ENCODE results near the gene SUN1.
"Not testable (repeated sequence)": the region's sequence is repeated elsewhere in the genome, so short reads cannot be mapped to it uniquely, and the experiment has no call there.

The SUN1 gene

DNA sequence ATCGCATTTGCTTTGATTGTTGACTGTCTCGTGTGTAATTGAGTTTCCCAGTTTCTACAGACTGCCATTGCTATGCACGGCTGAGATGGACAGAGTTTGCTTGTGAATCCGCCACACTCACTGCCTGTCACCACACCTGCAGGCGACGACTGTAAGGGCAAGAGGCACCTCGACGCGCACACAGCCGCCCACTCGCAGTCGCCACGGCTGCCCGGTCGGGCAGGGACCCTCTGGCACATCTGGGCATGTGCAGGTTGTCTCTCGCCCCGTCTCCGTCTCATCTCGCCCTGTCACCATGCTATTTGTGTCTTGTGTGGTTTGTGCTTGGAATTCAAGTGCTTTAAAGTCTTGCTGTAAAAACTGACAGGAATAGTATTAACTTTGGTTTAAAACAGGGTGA, 17.5 kb downstream of the SUN1 start:
- in situ Hi-C loops (cut with HindIII; ENCODE audit: low sequenced_read_pairs) = loop anchor here (10.0 kb wide), 1 partner anchor 355 kb away; no protein-coding TSS in a partner anchor

DNA sequence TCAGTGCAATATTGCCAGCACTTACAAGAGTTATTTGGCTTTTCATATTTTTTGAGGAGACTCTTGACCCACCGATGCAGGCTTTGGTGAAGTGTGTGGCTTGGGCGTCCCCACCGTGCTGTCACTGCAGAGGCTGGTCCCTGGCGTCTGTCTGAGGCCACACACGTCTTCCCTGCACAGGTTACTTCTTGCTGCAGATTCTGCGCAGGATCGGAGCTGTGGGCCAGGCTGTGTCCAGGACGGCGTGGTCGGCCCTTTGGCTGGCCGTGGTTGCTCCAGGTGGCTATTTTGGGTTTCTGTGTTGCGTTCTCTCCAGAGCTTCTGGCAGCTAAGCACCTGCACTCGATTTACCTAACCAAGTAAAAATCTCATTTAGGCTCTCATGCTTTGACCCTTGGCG, 18.9 kb downstream of the SUN1 start:
- in situ Hi-C loops (cut with HindIII; ENCODE audit: low sequenced_read_pairs) = no loop called here

DNA sequence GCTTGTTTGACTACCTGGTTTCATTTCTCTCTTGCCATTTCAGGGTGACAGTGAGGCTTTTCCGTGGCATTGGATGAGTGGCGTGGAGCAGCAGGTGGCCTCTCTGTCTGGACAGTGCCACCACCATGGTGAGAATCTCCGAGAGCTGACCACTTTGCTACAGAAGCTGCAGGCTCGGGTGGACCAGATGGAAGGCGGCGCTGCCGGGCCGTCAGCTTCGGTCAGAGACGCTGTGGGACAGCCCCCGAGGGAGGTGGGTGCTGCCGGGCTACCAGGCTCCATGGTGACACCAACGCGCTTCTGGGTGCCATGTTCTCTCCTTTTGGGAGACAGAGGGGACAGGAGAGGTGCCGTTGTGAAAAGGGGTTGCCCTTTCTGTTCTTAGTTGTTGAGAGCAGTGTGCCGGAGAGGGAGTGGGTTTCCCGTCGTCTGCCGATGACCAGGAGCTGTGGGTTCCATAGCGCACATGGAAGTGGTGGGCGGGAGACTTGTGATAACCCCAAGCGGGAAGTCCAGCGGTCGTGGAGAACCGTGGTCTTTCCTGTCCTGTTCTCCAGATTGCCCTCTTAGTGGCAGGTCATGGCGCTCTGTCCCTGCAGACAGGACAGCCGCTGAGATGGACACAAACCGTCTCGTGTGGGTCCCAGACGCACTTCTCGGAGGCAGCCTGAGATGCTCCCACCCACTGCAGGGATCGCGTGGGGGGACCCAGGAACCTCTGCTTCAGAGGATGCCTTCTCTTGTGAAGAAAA, 21.3 kb downstream of the SUN1 start:
- in situ Hi-C loops (cut with HindIII; ENCODE audit: low sequenced_read_pairs) = no loop called here

DNA sequence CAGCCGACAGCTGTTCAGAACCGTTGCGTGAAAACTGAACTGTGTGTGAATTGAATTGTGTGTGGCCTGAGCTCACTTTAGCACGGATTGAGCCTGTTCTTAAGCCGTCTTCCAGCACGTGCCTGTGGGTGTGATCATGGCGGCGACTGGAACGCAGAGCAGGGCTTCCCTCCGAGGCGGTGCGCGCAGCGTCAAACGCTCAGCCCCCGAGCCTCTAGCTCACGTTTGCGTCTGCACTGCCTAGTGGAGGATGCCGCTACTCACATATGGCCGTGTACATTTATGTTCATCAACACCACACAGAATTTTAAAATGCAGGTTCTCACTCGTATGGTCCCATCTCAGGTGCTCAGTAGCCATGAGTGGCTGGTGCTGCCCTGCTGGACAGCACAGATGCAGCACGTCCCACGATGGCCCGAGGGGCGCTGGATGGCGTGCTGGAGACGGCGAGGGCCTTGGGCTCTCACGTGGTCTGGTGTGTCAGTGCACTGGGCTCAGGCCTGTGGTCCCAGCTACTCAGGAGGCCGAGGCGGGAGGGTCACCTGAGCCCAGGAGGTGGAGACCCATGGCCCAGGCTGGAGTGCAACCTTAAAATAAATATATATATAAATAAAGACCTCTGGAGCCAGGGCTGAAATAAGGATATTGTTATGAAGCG, 22.0 kb downstream of the SUN1 start:
- in situ Hi-C loops (cut with HindIII; ENCODE audit: low sequenced_read_pairs) = no loop called here

DNA sequence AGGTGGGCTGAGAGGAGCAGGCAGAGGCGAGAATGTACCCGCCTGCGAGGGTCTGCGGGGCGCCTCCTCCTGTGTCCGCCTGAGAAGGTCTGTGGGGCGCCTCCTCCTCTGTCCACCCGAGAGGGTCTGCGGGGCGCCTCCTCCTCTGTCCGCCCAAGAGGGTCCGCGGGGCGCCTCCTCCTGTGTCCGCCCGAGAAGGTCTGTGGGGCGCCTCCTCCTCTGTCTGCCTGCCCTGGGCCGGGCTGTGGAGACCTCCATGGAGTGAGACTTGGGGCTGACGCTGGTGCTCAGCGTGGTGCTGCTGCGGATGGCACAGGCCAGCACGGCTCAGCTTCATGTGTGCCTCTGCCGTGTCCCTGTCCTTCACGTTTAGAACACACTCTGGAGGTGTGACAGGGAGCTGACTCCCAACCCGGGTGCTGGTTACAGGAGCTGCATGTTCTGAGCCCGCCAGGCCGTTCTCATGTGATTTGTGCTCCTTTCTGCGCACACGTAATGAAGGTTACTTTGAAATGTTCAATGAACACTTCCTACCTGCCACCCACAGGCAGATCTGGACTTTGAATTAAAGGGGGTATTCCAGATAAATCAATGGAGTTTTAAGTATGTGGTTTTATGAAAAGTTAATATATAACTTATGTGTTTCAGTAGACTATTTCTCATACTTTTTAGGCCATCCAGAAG, 23.6 kb downstream of the SUN1 start:
- in situ Hi-C loops (cut with HindIII; ENCODE audit: low sequenced_read_pairs) = no loop called here

DNA sequence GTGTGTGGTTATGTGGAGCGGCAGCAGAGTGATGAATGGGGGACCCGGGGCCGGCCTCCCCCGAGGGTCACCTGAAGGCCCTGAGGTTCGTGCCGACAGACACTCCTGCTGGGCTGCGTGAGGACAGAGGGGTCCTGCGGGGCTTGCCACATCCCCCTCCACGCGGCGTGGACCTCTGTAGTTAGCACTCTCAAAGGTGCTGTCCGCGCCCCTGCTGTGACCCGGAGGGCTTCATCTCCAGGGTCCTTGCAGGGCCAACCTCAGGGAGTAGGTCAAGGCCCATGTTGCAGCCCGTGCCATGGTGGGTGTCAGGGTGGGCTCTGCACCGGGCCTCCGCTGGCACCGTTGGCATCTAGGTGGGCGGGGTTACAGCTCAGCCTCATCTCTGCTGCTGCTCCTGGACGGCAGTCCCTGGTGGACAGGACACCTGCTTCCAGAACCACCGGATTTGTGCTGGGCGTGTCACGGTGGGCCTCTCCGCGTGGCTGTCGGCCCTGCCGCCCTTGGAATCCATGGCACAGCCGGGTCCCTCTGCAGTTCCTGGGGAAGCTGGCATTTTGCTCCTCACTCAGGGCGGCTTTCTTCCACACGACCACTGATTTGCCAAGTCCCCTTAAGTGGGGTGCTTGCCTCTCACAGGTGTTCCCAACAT, 24.3 kb downstream of the SUN1 start:
- in situ Hi-C loops (cut with HindIII; ENCODE audit: low sequenced_read_pairs) = no loop called here

DNA sequence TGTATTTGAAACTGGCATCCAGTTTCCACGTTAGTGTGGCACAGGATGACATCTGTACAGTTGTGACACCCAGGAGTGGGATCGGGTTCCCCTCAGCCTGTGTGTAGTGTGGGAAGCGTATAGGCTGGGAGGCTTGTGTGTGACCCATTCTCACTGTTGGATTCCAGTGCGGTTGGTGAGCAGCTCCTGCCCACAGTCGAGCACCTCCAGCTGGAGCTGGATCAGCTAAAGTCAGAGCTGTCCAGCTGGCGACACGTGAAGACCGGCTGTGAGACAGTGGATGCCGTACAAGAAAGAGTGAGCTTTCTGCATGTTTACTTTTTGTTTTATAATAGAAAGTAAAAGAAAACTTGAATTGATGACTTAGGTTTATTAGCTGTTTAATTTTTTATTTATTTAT, 25.4 kb downstream of the SUN1 start:
- in situ Hi-C loops (cut with HindIII; ENCODE audit: low sequenced_read_pairs) = no loop called here

DNA sequence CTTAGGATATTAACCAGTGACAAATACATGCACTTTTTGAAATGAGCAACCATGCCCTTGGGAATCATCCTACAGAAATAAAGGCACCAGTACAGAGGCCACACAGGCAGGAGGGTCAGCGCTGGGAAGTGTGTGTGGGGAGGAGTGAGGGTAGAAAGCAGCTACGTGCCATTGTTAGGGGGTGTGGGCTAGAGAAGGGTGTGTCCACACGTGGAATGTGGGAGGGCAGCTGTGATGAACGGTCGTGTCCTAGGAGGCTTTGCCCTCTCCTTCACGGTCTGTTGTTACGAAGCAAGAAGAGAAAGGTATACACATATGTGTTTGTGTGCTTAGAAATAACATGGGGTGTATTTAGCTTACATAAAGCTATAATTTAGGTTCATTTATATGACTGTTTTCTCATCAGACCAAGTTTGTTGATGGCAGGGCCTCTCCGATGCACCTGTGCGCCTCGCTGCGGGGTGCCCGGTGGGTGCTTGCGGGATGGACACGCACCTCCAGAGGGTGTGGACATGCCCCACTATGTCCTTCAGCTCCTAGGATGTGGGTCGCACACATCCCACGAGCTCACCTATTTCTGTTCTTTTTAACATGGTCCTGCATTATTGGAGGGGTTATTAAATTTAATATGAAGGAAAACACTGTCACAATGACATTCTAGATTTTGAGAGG, 27.2 kb downstream of the SUN1 start:
- in situ Hi-C loops (cut with HindIII; ENCODE audit: low sequenced_read_pairs) = no loop called here

DNA sequence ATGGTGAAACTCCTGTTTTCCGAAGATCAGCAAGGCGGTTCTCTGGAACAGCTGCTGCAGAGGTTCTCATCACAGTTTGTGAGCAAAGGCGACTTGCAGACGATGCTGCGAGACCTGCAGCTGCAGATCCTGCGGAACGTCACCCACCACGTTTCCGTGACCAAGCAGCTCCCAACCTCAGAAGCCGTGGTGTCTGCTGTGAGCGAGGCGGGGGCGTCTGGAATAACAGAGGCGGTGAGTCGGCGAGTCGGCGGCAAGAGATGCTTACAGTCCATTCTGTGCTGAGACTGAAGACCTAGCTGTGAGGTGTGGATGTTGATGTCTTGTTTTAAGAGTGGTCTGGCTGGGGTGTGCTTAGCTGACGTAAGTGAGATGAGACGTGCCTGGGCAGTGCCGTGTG, 27.9 kb downstream of the SUN1 start:
- in situ Hi-C loops (cut with HindIII; ENCODE audit: low sequenced_read_pairs) = no loop called here

DNA sequence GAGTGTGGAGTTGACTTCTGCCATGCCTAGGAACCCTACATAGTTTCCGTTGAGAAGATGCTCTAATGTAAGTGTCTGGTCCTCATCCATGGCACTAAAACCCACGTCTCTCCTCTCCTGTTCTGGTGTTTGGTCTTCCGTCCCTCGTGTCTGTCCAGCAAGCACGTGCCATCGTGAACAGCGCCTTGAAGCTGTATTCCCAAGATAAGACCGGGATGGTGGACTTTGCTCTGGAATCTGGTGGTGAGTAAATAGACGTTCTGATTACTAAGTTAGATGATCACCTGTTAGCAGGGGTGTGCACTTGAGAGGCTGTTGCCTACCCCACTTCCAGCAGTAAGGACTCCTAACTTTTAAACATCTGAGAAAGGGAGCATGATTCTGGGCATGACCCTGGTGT, 28.9 kb downstream of the SUN1 start:
- in situ Hi-C loops (cut with HindIII; ENCODE audit: low sequenced_read_pairs) = no loop called here

DNA sequence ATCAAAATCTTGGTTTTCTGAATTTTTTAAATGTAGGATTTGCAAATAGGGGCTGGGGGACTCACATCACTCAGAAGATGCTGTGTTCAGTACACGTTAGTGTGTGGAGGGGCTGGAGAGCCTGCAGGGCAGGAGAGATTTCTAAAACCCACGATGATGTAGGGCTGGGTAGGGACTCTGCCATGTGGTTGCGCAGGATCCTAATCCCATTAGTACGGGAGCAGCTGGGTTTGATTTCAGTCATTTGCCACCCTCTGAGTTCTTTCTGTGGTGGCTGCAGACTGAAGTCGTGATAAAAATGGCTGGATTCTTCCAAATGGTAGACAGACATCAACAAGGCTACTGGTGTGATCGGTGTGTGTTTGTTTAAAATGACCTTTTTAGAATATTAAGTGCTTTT, 29.9 kb downstream of the SUN1 start:
- in situ Hi-C loops (cut with HindIII; ENCODE audit: low sequenced_read_pairs) = no loop called here

DNA sequence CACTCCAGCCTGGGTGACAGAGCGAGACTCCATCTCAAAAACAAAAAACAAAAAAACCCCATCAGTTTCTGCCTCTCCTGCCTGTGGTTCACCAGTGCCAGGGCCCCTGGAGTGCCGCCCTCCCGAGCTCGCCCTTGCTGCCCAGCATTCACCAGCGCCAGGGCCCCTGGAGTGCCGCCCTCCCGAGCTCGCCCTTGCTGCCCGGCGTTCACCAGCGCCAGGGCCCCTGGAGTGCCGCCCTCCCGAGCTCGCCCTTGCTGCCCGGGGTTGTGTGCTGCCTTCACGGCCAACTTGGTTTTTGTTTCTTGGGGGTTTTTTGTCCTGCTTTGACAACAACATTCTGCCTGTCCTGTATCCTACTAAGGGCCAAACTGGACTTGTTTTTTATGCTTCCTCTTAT, 30.8 kb downstream of the SUN1 start:
- in situ Hi-C loops (cut with HindIII; ENCODE audit: low sequenced_read_pairs) = no loop called here

DNA sequence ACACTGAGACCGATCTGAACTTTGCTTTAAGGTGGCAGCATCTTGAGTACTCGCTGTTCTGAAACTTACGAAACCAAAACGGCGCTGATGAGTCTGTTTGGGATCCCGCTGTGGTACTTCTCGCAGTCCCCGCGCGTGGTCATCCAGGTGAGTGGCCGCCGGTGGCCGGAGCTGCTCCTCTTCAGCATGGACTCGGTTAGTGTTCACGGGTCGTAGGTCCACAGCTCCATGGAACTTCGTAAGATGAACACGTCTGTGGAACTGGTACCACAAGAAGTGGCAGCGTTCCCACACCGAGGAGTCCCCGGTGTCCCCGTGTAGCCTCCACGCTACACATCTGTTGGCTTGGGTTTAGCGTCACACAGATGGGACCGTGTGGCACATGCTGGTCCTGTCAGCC, 33.6 kb downstream of the SUN1 start:
- in situ Hi-C loops (cut with HindIII; ENCODE audit: low sequenced_read_pairs) = no loop called here

DNA sequence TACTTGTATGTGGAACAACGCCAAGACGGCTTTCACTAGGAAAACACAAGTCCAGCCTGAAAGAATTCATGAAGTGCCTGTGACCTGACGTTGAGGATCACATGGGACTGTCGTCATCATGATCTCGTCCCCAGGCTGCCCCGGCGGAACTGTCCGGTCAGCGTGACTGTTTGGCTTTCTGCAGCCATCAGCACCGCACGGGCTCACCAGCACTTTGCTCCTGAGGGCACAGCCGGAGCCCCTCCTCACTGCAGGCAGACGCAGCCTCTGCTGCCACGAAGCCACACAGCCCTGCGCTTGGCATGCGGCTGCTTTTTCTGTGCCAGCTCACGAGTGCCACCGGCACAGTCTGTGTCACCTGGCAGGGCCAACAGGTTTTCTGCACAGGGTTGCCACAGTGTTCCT, 34.7 kb downstream of the SUN1 start:
- in situ Hi-C loops (cut with HindIII; ENCODE audit: low sequenced_read_pairs) = no loop called here

DNA sequence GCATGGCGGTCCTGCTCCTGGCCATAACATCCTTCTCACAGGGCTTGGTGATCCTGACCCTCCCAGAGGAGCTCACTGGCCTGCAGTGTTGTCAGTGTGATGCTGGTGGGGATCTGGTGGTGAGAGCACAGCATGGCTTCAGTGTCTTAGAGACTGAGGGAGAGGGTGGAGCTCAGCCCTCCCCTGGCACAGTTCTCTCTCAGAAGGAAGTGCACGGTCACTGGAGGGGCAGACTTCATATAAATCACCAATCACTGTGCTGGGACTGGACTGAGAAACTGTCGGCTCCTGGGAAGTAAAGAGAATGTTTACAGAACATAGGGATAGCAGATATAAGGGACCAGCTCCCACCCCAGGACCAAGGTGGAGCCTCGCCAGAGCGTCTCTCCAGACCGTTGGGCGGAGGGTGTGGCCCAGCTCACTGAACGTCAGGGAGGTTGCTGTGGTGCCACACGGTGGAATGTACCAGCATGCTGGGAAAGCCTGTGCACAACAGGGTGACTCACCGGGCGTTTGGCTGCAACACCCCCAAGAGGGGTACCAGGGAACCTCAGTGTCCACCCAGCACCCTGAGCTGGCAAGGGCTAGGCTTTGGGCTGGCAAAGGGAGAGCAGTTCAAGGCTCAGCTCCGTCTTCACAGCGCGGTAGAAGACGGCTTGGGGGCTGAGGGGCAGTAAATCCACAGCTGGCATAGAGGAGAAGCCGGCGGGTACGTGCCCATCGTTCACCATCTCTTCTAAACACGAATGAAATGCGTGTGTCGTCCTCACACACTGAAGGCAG, 35.3 kb downstream of the SUN1 start:
- in situ Hi-C loops (cut with HindIII; ENCODE audit: low sequenced_read_pairs) = no loop called here

DNA sequence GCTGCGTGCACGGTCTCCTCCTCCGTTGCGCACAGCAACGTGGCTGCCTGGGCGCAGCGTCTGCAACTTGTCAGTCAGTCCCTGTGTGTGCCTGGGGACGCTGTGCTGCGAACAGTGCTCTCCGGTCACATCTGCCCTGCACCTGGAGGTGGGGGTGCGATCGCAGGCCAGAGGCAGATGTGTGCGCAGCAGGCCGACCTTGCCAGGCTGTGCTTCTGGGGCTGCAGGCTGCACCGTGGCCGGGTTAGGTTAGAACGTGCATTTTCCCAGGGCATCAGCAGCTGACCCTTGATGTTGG, 35.9 kb downstream of the SUN1 start:
- in situ Hi-C loops (cut with HindIII; ENCODE audit: low sequenced_read_pairs) = no loop called here

DNA sequence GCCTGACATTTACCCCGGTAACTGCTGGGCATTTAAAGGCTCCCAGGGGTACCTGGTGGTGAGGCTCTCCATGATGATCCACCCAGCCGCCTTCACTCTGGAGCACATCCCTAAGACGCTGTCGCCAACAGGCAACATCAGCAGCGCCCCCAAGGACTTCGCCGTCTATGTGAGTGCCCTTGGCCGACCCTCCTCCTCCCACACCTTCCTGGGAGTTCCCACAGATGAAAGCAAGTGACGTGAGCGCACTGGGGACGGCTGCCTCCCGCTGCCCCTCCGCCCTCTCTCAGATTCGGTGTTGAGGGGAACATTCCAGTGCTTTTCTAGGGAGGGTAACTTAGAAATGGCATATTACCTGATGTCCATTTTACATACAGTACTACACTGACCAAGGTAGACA, 37.1 kb downstream of the SUN1 start:
- in situ Hi-C loops (cut with HindIII; ENCODE audit: low sequenced_read_pairs) = no loop called here

DNA sequence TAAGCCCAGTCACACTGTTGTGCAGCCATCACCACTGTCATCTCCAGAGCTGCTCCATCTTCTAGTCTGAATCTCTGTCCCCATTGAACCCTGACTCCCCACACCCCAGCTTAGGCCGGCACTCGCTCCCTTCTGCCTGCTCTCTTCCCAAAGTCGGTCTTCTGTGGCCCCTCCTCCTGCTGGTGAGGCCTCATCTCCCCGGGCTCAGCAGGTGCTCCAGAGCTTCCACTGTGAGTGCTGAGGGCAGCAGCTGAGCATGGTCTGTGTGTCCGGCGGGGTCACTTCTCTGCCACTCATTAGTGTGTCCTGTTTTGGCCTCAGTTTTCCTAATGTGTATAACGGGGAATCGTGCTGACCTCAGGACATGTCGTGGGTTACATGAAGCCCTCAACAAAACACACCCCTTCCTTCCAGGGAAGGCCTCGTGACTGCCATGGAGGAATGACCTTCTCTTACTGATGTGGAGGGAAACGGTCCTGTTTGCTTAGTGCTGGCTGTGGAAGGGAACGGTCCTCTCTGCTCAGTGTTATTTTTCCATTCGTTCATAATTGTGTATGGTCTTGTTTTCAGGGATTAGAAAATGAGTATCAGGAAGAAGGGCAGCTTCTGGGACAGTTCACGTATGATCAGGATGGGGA, 39.7 kb downstream of the SUN1 start:
- in situ Hi-C loops (cut with HindIII; ENCODE audit: low sequenced_read_pairs) = no loop called here

DNA sequence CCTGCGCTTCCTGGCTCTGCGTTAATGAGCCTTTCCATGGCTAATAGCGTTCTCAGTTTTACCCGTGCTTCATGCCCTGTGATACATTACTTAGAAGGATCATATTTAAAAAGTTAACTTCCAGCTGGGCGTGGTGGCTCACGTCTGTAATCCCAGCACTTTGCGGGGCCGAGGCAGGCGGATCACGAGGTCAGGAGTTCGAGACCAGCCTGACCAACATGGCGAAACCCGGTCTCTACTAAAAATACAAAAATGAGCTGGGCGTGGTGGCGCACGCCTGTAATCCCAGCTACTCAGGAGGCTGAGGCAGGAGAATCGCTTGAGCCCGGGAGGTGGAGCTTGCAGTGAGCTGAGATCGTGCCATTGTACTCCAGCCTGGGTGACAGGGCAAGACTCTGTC, 40.4 kb downstream of the SUN1 start:
- in situ Hi-C loops (cut with HindIII; ENCODE audit: low sequenced_read_pairs) = not testable (repeated sequence)

DNA sequence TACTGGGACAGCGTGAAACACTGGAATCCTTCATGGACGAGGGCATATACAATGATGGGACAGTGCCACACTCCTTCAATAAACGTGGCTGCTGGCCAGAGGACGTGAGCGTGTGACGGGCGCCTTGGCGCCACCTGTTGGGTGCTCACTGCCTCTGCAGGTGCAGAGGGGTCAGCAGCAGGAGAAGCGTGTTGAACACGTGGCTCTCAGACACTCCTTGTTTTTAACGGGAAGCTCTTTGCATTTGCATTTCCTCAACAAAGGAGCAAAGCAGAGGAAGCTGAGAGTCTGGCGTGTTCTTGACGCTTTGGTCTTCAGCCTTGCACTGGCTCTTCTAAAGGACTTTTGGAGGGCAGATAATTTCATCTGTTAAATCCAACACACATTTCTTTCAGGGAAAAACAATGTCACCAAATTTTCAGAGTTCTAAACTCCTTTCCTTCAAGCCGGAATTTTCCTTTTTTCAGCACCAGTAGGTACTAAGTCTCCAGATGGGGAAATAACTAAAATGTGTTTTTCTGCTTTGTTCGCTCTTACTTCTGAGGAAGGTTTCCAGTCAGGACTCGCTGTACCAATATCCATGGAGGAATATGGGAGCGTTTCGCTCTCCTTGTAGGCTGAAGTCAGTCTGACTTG, 41.2 kb downstream of the SUN1 start:
- in situ Hi-C loops (cut with HindIII; ENCODE audit: low sequenced_read_pairs) = no loop called here

Data from endothelial cell of hepatic sinusoid (primary cell).